Brain microvascular endothelial cell (primary cell): ENCODE measurements around the gene SLCO2A1.

Experiments used
- DNase-seq: peaks from one replicate; pipeline ENCODE4 v3.0.0-alpha.2; 2020
- H3K27ac ChIP-seq: fragments of 250-450 bp; sonication (Bioruptor Pico); 2 replicates; pipeline ENCODE4 v1.5.1; 2020; ENCODE audit warnings: mild to moderate bottlenecking, moderate library complexity
- H3K27me3 ChIP-seq: fragments of 250-450 bp; sonication (Bioruptor Pico); replicated peaks from 2 replicates; pipeline ENCODE4 v1.5.1; 2020; ENCODE audit warnings: mild to moderate bottlenecking
- H3K36me3 ChIP-seq: fragments of 250-450 bp; sonication (Bioruptor Pico); replicated peaks from 2 replicates; pipeline ENCODE4 v1.5.1; 2020; ENCODE audit warnings: mild to moderate bottlenecking
- H3K4me3 ChIP-seq: 2 replicates; pipeline ENCODE4 v1.5.1; 2011; ENCODE audit warnings: low read depth, mild to moderate bottlenecking, control low read depth, low read length, moderate library complexity
- in situ Hi-C: cut with HindIII; loops from 2 replicates; pipeline ENCODE4 v1.10.0; 2017; ENCODE audit warnings: low sequenced_read_pairs, low pct_ligation_motif_present
- TF ChIP-seq, protein P1 (sequence below): IDR thresholded peaks from 2 replicates; pipeline ENCODE4 v1.5.1; 2011; ENCODE audit warnings: low read depth, mild to moderate bottlenecking, moderate library complexity, low read length, control low read depth, inconsistent platforms; ENCODE audit errors: missing control alignments

The SLCO2A1 gene

DNA sequence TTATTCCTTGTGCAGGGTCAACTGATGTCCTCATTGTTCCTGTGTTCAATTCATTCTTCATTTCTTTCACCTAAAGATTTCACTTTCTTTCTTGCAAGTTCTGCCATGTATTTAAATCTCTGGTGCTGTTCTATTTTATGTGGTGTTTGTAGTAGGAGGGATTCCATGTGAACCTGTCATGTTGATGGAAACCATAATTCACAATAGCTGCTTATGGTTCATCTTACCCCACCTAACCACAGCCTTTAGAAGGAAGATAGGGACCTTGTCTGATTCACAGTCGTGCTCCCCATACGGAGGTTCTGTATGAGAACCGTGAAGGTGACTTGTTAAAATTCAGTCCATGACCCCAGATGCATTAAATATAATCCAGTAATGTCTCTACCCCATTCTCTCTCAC, 21.9 kb downstream of the SLCO2A1 start:
- Histone ChIP-seq H3K27me3 (no peaks in the 10 kb centered on the region), H3K27ac (no peak overlapping the region), H3K36me3 (no peaks in the 10 kb centered on the region), H3K4me3 (no peak overlapping the region)
- no peak for DNase-seq
- TF ChIP-seq, protein P1, sequence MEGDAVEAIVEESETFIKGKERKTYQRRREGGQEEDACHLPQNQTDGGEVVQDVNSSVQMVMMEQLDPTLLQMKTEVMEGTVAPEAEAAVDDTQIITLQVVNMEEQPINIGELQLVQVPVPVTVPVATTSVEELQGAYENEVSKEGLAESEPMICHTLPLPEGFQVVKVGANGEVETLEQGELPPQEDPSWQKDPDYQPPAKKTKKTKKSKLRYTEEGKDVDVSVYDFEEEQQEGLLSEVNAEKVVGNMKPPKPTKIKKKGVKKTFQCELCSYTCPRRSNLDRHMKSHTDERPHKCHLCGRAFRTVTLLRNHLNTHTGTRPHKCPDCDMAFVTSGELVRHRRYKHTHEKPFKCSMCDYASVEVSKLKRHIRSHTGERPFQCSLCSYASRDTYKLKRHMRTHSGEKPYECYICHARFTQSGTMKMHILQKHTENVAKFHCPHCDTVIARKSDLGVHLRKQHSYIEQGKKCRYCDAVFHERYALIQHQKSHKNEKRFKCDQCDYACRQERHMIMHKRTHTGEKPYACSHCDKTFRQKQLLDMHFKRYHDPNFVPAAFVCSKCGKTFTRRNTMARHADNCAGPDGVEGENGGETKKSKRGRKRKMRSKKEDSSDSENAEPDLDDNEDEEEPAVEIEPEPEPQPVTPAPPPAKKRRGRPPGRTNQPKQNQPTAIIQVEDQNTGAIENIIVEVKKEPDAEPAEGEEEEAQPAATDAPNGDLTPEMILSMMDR: no peak
- in situ Hi-C loops: no loop called here

DNA sequence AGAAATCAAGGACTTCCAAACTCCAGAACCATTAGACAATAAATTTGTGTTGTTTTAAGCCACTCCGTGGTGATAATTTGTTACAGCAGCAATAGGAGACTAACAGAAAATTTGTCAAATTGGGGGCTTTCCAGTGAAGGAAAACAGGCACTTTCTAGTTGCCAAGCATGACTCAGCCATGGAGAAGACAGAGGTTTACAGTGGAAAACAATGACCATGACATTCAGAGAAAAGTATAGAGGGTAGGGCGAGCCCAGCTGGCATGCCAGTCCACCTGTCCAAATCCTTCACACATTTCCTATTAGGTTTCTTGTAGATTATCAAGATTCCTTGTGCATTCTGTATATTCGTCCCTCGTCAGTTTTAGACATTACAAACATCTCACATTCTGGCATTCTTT, 24.9 kb downstream of the SLCO2A1 start:
- TF ChIP-seq, protein P1: no peak
- peaks cover under 1% of the 10 kb centered on the region for H3K27me3 ChIP-seq
- in situ Hi-C loops: no loop called here
- H3K4me3 ChIP-seq: no peak overlapping the region
- no peaks in the 10 kb centered on the region for H3K36me3 ChIP-seq
- no peak for DNase-seq
- H3K27ac ChIP-seq: no peak overlapping the region

DNA sequence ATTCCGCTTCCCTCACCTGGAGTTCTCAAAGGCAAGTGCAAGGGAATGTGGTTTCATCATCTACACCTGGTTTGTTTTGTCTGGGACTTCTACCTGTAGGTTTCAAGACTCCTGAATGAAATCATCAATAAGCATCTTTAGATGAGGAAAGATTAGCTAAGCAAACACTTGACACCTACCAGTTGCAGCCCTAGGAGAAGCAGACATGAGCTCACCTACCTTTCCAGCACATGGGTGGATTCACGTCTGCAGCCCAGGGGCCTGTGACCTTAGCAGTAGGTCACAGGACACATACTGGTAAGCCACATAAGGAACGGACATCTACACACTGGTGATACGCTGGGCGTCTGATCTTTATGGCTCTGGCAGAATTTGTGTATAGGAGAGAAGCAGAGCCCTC, 26.7 kb downstream of the SLCO2A1 start:
- in situ Hi-C loops: no loop called here
- Histone ChIP-seq H3K27ac (no peak overlapping the region), H3K4me3 (no peak overlapping the region), H3K27me3 (peaks cover 2% of the 10 kb centered on the region), H3K36me3 (no peaks in the 10 kb centered on the region)
- DNase-seq: no peak
- TF ChIP-seq, protein P1: no peak

DNA sequence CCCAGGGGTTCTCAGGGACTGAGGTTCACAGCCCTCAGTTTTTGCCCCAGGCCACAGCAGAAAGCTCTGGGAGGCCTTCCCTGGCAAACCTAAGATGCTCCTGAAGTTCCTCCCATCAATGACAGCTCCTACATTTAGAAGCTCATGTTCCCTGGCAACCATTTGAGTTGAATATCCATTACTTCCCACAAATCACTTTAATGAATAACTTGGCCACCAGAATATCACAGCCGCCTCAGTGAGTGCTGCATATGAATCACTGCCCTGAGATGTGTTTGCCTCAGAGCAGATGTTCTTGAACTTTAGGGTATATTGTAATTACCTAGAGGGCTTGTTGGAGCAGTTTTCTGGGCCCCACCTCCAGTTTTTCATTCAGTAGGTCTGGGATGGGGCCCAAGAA, 27.4 kb downstream of the SLCO2A1 start:
- no peaks in the 10 kb centered on the region for H3K36me3 ChIP-seq
- TF ChIP-seq, protein P1: no peak
- H3K27ac ChIP-seq: no peak overlapping the region
- no peak overlapping the region for H3K4me3 ChIP-seq
- in situ Hi-C loops: no loop called here
- no peak for DNase-seq
- H3K27me3 ChIP-seq: peaks cover 2% of the 10 kb centered on the region

DNA sequence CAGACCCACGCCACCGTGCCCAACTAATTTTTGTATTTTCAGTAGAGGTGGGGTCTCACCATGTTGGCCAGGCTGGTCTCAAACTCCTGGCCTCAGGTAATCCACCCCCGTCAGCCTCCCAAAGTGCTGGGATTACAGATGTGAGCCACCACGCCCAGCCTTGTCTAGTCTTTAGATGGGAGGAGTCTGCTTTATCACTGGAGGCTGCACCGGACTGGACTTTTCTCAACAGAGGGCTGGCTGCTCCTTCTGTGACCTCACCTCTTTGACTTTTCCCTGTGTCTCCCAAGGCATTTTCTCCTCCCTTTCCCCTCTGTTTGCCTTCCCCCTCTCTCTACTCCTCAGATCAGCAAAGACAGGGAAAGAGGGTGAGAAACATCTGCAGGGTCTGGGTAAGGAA, 28.5 kb downstream of the SLCO2A1 start:
- Histone ChIP-seq H3K27me3 (peaks cover 2% of the 10 kb centered on the region), H3K36me3 (no peaks in the 10 kb centered on the region), H3K4me3 (no peak overlapping the region), H3K27ac (no peak overlapping the region)
- TF ChIP-seq, protein P1: no peak
- in situ Hi-C loops: no loop called here
- DNase-seq: no peak

DNA sequence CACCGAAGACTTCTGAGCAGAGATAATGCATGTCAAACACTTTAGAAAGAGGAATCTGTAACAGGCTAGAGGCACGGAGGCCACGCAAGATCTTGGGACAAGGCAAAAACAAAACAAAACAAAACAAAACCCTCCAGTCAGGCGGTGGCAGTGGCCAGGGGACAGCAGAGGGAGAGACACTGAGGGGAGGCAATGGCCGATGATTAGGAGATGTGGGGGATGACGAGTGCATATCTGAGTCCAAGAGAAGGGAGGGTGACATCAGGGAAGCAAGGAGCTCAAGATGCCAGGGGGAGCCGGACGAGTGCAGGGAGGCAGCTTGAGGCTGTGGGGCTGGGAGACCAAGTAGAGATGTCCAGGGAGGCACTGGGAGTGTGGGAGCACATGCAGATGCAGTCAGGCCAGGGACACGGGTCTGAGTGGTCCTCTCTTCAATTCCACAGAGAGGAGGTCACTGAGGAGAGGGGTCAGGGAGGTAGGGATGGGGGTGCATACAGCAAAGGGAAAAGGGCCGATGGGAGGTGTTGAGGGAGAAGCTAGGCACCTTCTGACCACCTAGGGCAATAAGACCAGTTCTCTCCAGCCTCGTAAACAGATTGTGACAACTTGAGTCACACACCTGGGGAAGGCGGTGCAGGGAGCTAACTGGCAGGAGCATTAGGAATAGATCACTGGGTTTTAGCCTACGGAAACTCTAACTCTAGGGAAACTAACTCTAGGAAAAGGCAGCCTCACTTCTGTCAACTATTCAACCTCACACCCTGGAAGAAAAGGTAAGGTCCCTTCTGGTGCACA, 29.6 kb downstream of the SLCO2A1 start:
- TF ChIP-seq, protein P1: no peak
- Histone ChIP-seq H3K4me3 (no peak overlapping the region), H3K27me3 (peaks cover 2% of the 10 kb centered on the region), H3K27ac (no peak overlapping the region), H3K36me3 (no peaks in the 10 kb centered on the region)
- DNase-seq: no peak
- in situ Hi-C loops: no loop called here
